Endothelial cell of umbilical vein (primary cell): ENCODE data around the gene CD58. TPM values are rescaled to one million over a fixed set of nuclear protein-coding genes. Genes with fewer than 3 reads are reported as not detected.

Experiments
- BruUV-seq: library from RNA; stranded (reverse); fragments of 400-500 nt; replicated peaks from 2 replicates; lab custom pipeline; 2021; lab: Mats Ljungman, UMichigan
- CTCF ChIA-PET: fragments of 300-600, 350-600 bp; sonication (Branson Sonifier 250); formaldehyde crosslinking; loops from one replicate; lab custom pipeline; 2021; ENCODE audit warnings: antibody characterized with exemption, inconsistent platforms; lab: Charles Lee
- POLR2A ChIA-PET: fragments of 300-600, 350-600 bp; sonication (Branson Sonifier 250); formaldehyde crosslinking; loops from one replicate; lab custom pipeline; 2021; ENCODE audit warnings: antibody characterized with exemption, inconsistent platforms; lab: Charles Lee
- DNase-seq: peaks from one replicate; pipeline ENCODE4 v3.0.0-alpha.2; 2011; ENCODE audit warnings: low read depth, low spot score
- FAIRE-seq: peaks from 2 replicates; lab custom pipeline; 2011; peaks lifted over from hg19 to GRCh38; lab: Jason Lieb, UNC
- H2AFZ ChIP-seq: 2 replicates; pipeline ENCODE4 v1.6.0; 2012; ENCODE audit warnings: low read depth, low read length, control low read depth, inconsistent platforms
- H3K27ac ChIP-seq: 2 replicates; pipeline ENCODE4 v1.5.1; 2011; ENCODE audit warnings: low read depth, mild to moderate bottlenecking, control low read depth, low read length, moderate library complexity; ENCODE audit not compliant: insufficient read depth
- H3K27me3 ChIP-seq, 2 experiments: 2 replicates each; pipeline versions ENCODE4 v1.6.0 to v1.6.1; 2011; ENCODE audit warnings: low read length in 2 of 2, mixed read lengths in 1 of 2; ENCODE audit not compliant: control insufficient read depth in 2 of 2, insufficient read depth in 2 of 2
- H3K36me3 ChIP-seq, 2 experiments: 2 replicates in 1 of 2; 3 replicates in 1 of 2; pipeline ENCODE4 v1.5.1; 2011; ENCODE audit warnings: low read length in 2 of 2, mild to moderate bottlenecking in 1 of 2, moderate library complexity in 1 of 2; ENCODE audit not compliant: control insufficient read depth in 2 of 2, insufficient read depth in 2 of 2; ENCODE audit errors: extremely low read depth in 1 of 2
- H3K4me1 ChIP-seq: 3 replicates; pipeline ENCODE4 v1.5.1; 2011; ENCODE audit warnings: mild to moderate bottlenecking, low read length; ENCODE audit not compliant: control insufficient read depth, insufficient read depth; ENCODE audit errors: extremely low read depth
- H3K4me2 ChIP-seq: 2 replicates; pipeline ENCODE4 v1.6.1; 2011; ENCODE audit warnings: low read length, control low read depth, mixed read lengths; ENCODE audit not compliant: insufficient read depth
- H3K4me3 ChIP-seq, 3 experiments: fragments of 200-600 bp in 1 of 3; sonication (generic), shearing (Covaris generic) in 1 of 3; replicated peaks in 1 of 3; 2 replicates each; pipeline ENCODE4 v1.5.1; 2011 to 2016; ENCODE audit warnings: control low read depth in 3 of 3, low read length in 3 of 3, mild to moderate bottlenecking in 2 of 3, inconsistent platforms in 1 of 3, low read depth in 1 of 3, moderate library complexity in 1 of 3; ENCODE audit not compliant: insufficient read depth in 1 of 3
- H3K79me2 ChIP-seq: 2 replicates; pipeline ENCODE4 v1.6.0; 2012; ENCODE audit warnings: low read length, inconsistent platforms; ENCODE audit not compliant: control insufficient read depth, insufficient read depth
- H3K9ac ChIP-seq: replicated peaks from 2 replicates; pipeline ENCODE3; 2011; ENCODE audit warnings: low read length, control low read depth; ENCODE audit not compliant: insufficient read depth; ENCODE audit errors: extremely low read depth
- H3K9me1 ChIP-seq: replicated peaks from 3 replicates; pipeline ENCODE4 v1.6.0; 2011; ENCODE audit warnings: mild to moderate bottlenecking, low read length; ENCODE audit not compliant: control insufficient read depth, insufficient read depth; ENCODE audit errors: extremely low read depth
- H3K9me3 ChIP-seq: replicated peaks from 2 replicates; pipeline ENCODE4 v1.5.1; 2012; ENCODE audit warnings: low read length, inconsistent platforms; ENCODE audit not compliant: control insufficient read depth, insufficient read depth
- H4K20me1 ChIP-seq: replicated peaks from 2 replicates; pipeline ENCODE3; 2011; ENCODE audit warnings: mild to moderate bottlenecking, low read length; ENCODE audit not compliant: control insufficient read depth, insufficient read depth; ENCODE audit errors: extremely low read depth
- JUN ChIP-seq: IDR thresholded peaks from 2 replicates; pipeline ENCODE4 v1.6.1; 2011; ENCODE audit warnings: borderline replicate concordance, low read depth; ENCODE audit not compliant: insufficient read length, insufficient read depth
- MAX ChIP-seq: IDR thresholded peaks from 2 replicates; pipeline ENCODE4 v1.6.1; 2011; ENCODE audit not compliant: insufficient read depth, insufficient read length
- MYC ChIP-seq: IDR thresholded peaks from one replicate; pipeline ENCODE4 v1.6.1; 2011; ENCODE audit warnings: mild to moderate bottlenecking, low read depth, low read length
- POLR2AphosphoS5 ChIP-seq: IDR thresholded peaks from 2 replicates; pipeline ENCODE4 v1.6.1; 2012; ENCODE audit warnings: low read depth, mild to moderate bottlenecking, control low read depth, low read length, moderate library complexity; ENCODE audit not compliant: insufficient read depth
- dilution Hi-C: fragments of 300-500 bp; cut with MboI; formaldehyde crosslinking; loops from one replicate; pipeline ENCODE4 v1.15.0; 2019; ENCODE audit warnings: low sequenced_read_pairs; ENCODE audit not compliant: extremely low pct_ligation_motif_present
- intact Hi-C: fragments of 100-400 bp; cut with micrococcal nuclease; formaldehyde crosslinking; loops from one replicate; pipeline ENCODE4 v1.10.0; 2022
- polyA plus RNA-seq, 4 experiments: library from polyadenylated mRNA; depleted of rRNA in 3 of 4; stranded (reverse) in 3 of 4; unstranded in 1 of 4; fragments of >200 nt; gene quantifications; 2 replicates each; pipeline versions ENCODE4 v1.2.1 to v1.2.3, GENCODE V29; 2011 to 2012; ENCODE audit warnings: missing spikeins in 1 of 4
- total RNA-seq: library from RNA; stranded (reverse); gene quantifications from 2 replicates; pipeline ENCODE4 v1.2.3, GENCODE V29; 2021

The CD58 gene
- total and polyA plus RNA-seq, 2 donors (not counting 3 experiments of a cell fraction or from before 2014, with no cell fraction given): 9.8 to 12.7 TPM

DNA sequence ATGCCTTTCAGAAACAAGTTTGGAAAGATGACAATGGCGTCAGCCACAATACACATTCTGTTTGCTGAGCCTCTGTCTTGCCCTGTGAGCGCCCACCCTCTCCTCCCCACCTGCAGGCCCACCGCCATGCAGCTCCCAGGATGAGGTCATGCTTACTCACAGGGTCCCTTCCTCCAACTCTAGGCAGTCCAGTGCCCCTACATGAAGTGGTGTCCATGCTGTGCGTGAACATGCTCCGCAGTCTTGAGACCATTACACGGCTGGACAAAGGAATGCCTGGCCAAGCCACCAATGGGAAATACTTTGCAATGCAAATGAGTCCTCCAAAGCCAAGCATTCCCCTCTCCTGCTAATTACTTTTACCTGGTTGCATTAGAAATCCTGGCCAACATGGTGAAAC lies 92.2 kb downstream of the CD58 start:
- Histone ChIP-seq H3K9me1 (no peaks in the 10 kb centered on the region), H3K36me3 (no peaks in the 10 kb centered on the region), H3K27me3 (no peaks in the 10 kb centered on the region), H4K20me1 (no peaks in the 10 kb centered on the region), H2AFZ (no peak overlapping the region), H3K79me2 (no peaks in the 10 kb centered on the region), H3K4me2 (no peak overlapping the region), H3K9ac (no peak overlapping the region), H3K4me1 (no peaks in the 10 kb centered on the region), H3K27ac (no peak overlapping the region), H3K9me3 (no peaks in the 10 kb centered on the region), H3K4me3 (no peak overlapping the region)
- dilution Hi-C loops: loop anchor here (25.0 kb wide), 1 partner anchor 91 kb away; no protein-coding TSS in a partner anchor
- BruUV-seq: no TSS peak
- intact Hi-C loops: no loop called here
- FAIRE-seq (no peak), DNase-seq (no peak)
- ChIA-PET CTCF (no interaction called here), POLR2A (no interaction called here)
- no peak for TF ChIP-seq POLR2AphosphoS5

- intact Hi-C loops (no loop called here), dilution Hi-C loops (loop anchor here (25.0 kb wide), 1 partner anchor 90 kb away; no protein-coding TSS in a partner anchor)
- H2AFZ ChIP-seq: no peak overlapping the region
- H3K9ac ChIP-seq: no peak overlapping the region
- no peaks in the 10 kb centered on the region for H3K9me3 ChIP-seq
- H3K27me3 ChIP-seq: no peaks in the 10 kb centered on the region
- ChIA-PET CTCF (interaction anchor here (1.3 to 1.6 kb wide), 2 partner anchors 8 to 22 kb away, joined by 5 to 9 read pairs; no protein-coding TSS in a partner anchor), POLR2A (no interaction called here)
- no peaks in the 10 kb centered on the region for H3K79me2 ChIP-seq
- no TSS peak for BruUV-seq
- no peak overlapping the region for H3K4me3 ChIP-seq
- H3K9me1 ChIP-seq: no peaks in the 10 kb centered on the region
- FAIRE-seq (no peak), DNase-seq (no peak)
- H3K4me2 ChIP-seq: no peak overlapping the region
- no peak overlapping the region for H3K27ac ChIP-seq
- no peak for TF ChIP-seq MAX
- TF ChIP-seq MYC: no peak
- TF ChIP-seq POLR2AphosphoS5: no peak
- TF ChIP-seq JUN: no peak
- no peaks in the 10 kb centered on the region for H3K4me1 ChIP-seq
- no peaks in the 10 kb centered on the region for H3K36me3 ChIP-seq
- no peaks in the 10 kb centered on the region for H4K20me1 ChIP-seq
These were observed 93.4 kb downstream of the CD58 start for GRCh38 chr1:116477429-116477828.
